Suppressor macrophage (primary cell): ENCODE measurements around the gene RELA.

Experiments
- DNase-seq, 4 experiments: peaks; one replicate each; pipeline ENCODE4 v3.0.0-alpha.2; 2020 to 2022

RELA gene

GRCh38 chr11:65611758-65612603, 50.7 kb downstream of the RELA start:
- DNase-seq: peak in 1 of 4 experiments; percentile 33

GRCh38 chr11:65611028-65611757, 51.5 kb downstream of the RELA start:
- DNase-seq: peak; percentile 85 to 93 (median 91)

- DNase-seq: peak in 3 of 4 experiments; percentile 30 to 54 (median 37)
Measured at GRCh38 chr11:65610404-65610803, 52.3 kb downstream of the RELA start.

- DNase-seq: no peak
Measured at GRCh38 chr11:65609665-65610064, 53.1 kb downstream of the RELA start.

- no peak for DNase-seq
Measured at GRCh38 chr11:65609229-65609628, 53.5 kb downstream of the RELA start.

GRCh38 chr11:65607614-65608426, 54.9 kb downstream of the RELA start:
- no peak for DNase-seq

- DNase-seq: no peak
Measured at GRCh38 chr11:65606876-65607613, 55.7 kb downstream of the RELA start.

- no peak for DNase-seq
Measured at GRCh38 chr11:65604258-65604657, 58.5 kb downstream of the RELA start.
